Hepatocyte (in vitro differentiated cells): ENCODE results near the gene ATP9A. TPM values are rescaled to one million over a fixed set of nuclear protein-coding genes. Genes with fewer than 3 reads are reported as not detected.

Source experiments
- DNase-seq: peaks from one replicate; pipeline ENCODE4 v3.0.0-alpha.2; 2016; ENCODE audit warnings: low spot score
- H2AFZ ChIP-seq: fragments of 200-600 bp; sonication (generic); 2 replicates; pipeline ENCODE4 v1.6.0; 2016; ENCODE audit warnings: antibody characterized with exemption, mild to moderate bottlenecking
- H3K27ac ChIP-seq: fragments of 200-600 bp; sonication (generic); 2 replicates; pipeline ENCODE4 v1.5.1; 2016; ENCODE audit warnings: mild to moderate bottlenecking
- H3K27me3 ChIP-seq: fragments of 200-600 bp; sonication (generic); 2 replicates; pipeline ENCODE4 v1.6.1; 2016
- H3K36me3 ChIP-seq: fragments of 200-600 bp; sonication (generic); replicated peaks from 2 replicates; pipeline ENCODE4 v1.5.1; 2016; ENCODE audit warnings: low read depth; ENCODE audit not compliant: insufficient read depth
- H3K4me1 ChIP-seq: fragments of 200-600 bp; sonication (generic); 2 replicates; pipeline ENCODE4 v1.5.1; 2016; ENCODE audit warnings: mild to moderate bottlenecking, moderate library complexity; ENCODE audit not compliant: insufficient read depth
- H3K4me2 ChIP-seq: fragments of 200-600 bp; sonication (generic); 2 replicates; pipeline ENCODE4 v1.6.0; 2016
- H3K4me3 ChIP-seq: fragments of 200-600 bp; sonication (generic); 2 replicates; pipeline ENCODE4 v1.5.1; 2016; ENCODE audit warnings: mild to moderate bottlenecking
- H3K79me2 ChIP-seq: fragments of 200-600 bp; sonication (generic); 2 replicates; pipeline ENCODE4 v1.6.0; 2017; ENCODE audit warnings: mild to moderate bottlenecking
- H3K9me2 ChIP-seq: fragments of 200-600 bp; sonication (generic); replicated peaks from 2 replicates; pipeline ENCODE4 v1.6.0; 2017; ENCODE audit warnings: mild to moderate bottlenecking; ENCODE audit not compliant: insufficient read depth
- H3K9me3 ChIP-seq: fragments of 200-600 bp; sonication (generic); 2 replicates; pipeline ENCODE4 v1.5.1; 2016; ENCODE audit warnings: low read depth, mild to moderate bottlenecking
- H4K20me1 ChIP-seq: fragments of 200-600 bp; sonication (generic); 2 replicates; pipeline ENCODE4 v1.6.0; 2016; ENCODE audit warnings: mild to moderate bottlenecking; ENCODE audit not compliant: insufficient read depth, poor library complexity, severe bottlenecking
- EZH2 ChIP-seq: fragments of 200-600 bp; sonication (generic); IDR thresholded peaks from 2 replicates; pipeline ENCODE4 v1.6.1; 2016; ENCODE audit warnings: antibody characterized with exemption, mild to moderate bottlenecking, borderline replicate concordance
- EZH2phosphoT487 ChIP-seq: fragments of 200-600 bp; sonication (generic); IDR thresholded peaks from one replicate; pipeline ENCODE4 v1.6.1; 2018; ENCODE audit warnings: antibody characterized with exemption, mild to moderate bottlenecking, low read depth, moderate library complexity; ENCODE audit not compliant: unreplicated experiment, severe bottlenecking
- WGBS: methylation state at CpG from one replicate; pipeline ENCODE4 v1.1.6; 2016; ENCODE audit warnings: low lambda C conversion rate; ENCODE audit errors: missing lambda C conversion rate; 5-methylcytosine and 5-hydroxymethylcytosine counted together
- polyA plus RNA-seq: library from polyadenylated mRNA; unstranded; fragments of >200 nt; fragmentation: Nextera tagmentation; extraction: Ambion mirVana; gene quantifications from 2 replicates; pipeline ENCODE4 v1.2.1, GENCODE V29; 2016
- total RNA-seq: library from RNA; depleted of rRNA; stranded (reverse); fragments of >200 nt; gene quantifications from 2 replicates; pipeline ENCODE4 v1.2.3, GENCODE V29; 2014
- TF ChIP-seq, protein P1 (sequence below): fragments of 200-600 bp; sonication (generic); IDR thresholded peaks from 2 replicates; pipeline ENCODE4 v1.5.1; 2016; ENCODE audit warnings: antibody characterized with exemption, mild to moderate bottlenecking; ENCODE audit not compliant: poor library complexity

ATP9A gene
- total and polyA plus RNA-seq, 2 experiments from 2014 or later, result 12.1 to 28.1 TPM

- WGBS, result 93% methylated on average over 7 of the region's 7 CpGs
- H2AFZ ChIP-seq, result no peak overlapping the region
Measured at GRCh38 chr20:51547951-51548350, 220.2 kb downstream of the ATP9A start.

More at GRCh38 chr20:51547951-51548350, 220.2 kb downstream of the ATP9A start:
- Histone ChIP-seq H3K79me2 (no peaks in the 10 kb centered on the region), H3K4me1 (peaks cover under 1% of the 10 kb centered on the region), H4K20me1 (no peaks in the 10 kb centered on the region), H3K36me3 (no peaks in the 10 kb centered on the region), H3K4me3 (no peak overlapping the region), H3K27ac (no peak overlapping the region), H3K9me2 (no peaks in the 10 kb centered on the region), H3K27me3 (peaks cover 27% of the 10 kb centered on the region), H3K9me3 (no peaks in the 10 kb centered on the region), H3K4me2 (no peak overlapping the region)
- no peak for DNase-seq
- TF ChIP-seq EZH2phosphoT487, result no peak
- TF ChIP-seq, protein P1, sequence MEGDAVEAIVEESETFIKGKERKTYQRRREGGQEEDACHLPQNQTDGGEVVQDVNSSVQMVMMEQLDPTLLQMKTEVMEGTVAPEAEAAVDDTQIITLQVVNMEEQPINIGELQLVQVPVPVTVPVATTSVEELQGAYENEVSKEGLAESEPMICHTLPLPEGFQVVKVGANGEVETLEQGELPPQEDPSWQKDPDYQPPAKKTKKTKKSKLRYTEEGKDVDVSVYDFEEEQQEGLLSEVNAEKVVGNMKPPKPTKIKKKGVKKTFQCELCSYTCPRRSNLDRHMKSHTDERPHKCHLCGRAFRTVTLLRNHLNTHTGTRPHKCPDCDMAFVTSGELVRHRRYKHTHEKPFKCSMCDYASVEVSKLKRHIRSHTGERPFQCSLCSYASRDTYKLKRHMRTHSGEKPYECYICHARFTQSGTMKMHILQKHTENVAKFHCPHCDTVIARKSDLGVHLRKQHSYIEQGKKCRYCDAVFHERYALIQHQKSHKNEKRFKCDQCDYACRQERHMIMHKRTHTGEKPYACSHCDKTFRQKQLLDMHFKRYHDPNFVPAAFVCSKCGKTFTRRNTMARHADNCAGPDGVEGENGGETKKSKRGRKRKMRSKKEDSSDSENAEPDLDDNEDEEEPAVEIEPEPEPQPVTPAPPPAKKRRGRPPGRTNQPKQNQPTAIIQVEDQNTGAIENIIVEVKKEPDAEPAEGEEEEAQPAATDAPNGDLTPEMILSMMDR, result no peak
- no peak for TF ChIP-seq EZH2

Other genes with a start within 250 kb of the ATP9A start
- 4.4 and 4.9 TPM in 2 replicates for gene NFATC2, start 225.7 kb downstream of the ATP9A start, total RNA-seq
- 8.3 and 10.3 TPM in 2 replicates for gene NFATC2, start 225.7 kb downstream of the ATP9A start, polyA plus RNA-seq
- gene SALL4, start 34.1 kb upstream of the ATP9A start, total RNA-seq, result 12.7 and 14.9 TPM in 2 replicates
- gene SALL4, start 34.1 kb upstream of the ATP9A start, polyA plus RNA-seq, result 6.3 and 8.5 TPM in 2 replicates